Type B pancreatic cell (in vitro differentiated cells): ENCODE measurements around the gene HDLBP. TPM values are rescaled to one million over a fixed set of nuclear protein-coding genes. Genes with fewer than 3 reads are reported as not detected.

ENCODE experiments used
- DNase-seq: peaks from one replicate; pipeline ENCODE4 v3.0.0; 2021; ENCODE audit warnings: mixed read lengths; ENCODE audit not compliant: unreplicated experiment; ENCODE audit errors: extremely low spot score
- H3K27ac Mint-ChIP-seq: 2 replicates; pipeline ENCODE4 v1.8.0; 2021; ENCODE audit warnings: mild to moderate bottlenecking, mixed read lengths
- H3K27me3 Mint-ChIP-seq: 2 replicates; pipeline ENCODE4 v1.8.0; 2021; ENCODE audit warnings: mixed read lengths
- H3K36me3 Mint-ChIP-seq: 2 replicates; pipeline ENCODE4 v1.8.0; 2021; ENCODE audit warnings: mixed read lengths
- H3K4me1 Mint-ChIP-seq: one replicate; pipeline ENCODE4 v1.8.0; 2021; ENCODE audit warnings: mixed read lengths; ENCODE audit not compliant: unreplicated experiment
- H3K4me3 Mint-ChIP-seq: 2 replicates; pipeline ENCODE4 v1.8.0; 2021; ENCODE audit warnings: mild to moderate bottlenecking, mixed read lengths
- H3K9me3 Mint-ChIP-seq: 2 replicates; pipeline ENCODE4 v1.8.0; 2021; ENCODE audit warnings: mixed read lengths
- CTCF ChIP-seq: fragments of 200-600 bp; sonication (generic); conservative IDR thresholded peaks from 2 replicates; pipeline ENCODE4 v1.5.0; 2021; ENCODE audit warnings: antibody characterized with exemption, mild to moderate bottlenecking
- total RNA-seq: library from RNA; stranded (reverse); gene quantifications from 2 replicates; pipeline ENCODE4 v1.2.1, GENCODE V29; 2021; ENCODE audit warnings: low replicate concordance

The HDLBP gene
- total RNA-seq, 1 donor from 2014 or later = 466 TPM

- DNase-seq = peak; percentile 77
- H3K4me1 Mint-ChIP-seq = peaks cover 43% of the 10 kb centered on the region
- peak overlapping the region; percentile 81 for H3K27ac Mint-ChIP-seq
- peak overlapping the region; percentile 86 for H3K4me3 Mint-ChIP-seq
- no peaks in the 10 kb centered on the region for H3K27me3 Mint-ChIP-seq
- H3K9me3 Mint-ChIP-seq = peaks cover 7% of the 10 kb centered on the region
- TF ChIP-seq CTCF = no peak
- H3K36me3 Mint-ChIP-seq = peaks cover 34% of the 10 kb centered on the region
Measured at GRCh38 chr2:241272303-241273209, 42.9 kb downstream of the HDLBP start.

- Mint-ChIP-seq H3K9me3 (peaks cover 7% of the 10 kb centered on the region), H3K36me3 (peaks cover 32% of the 10 kb centered on the region), H3K27ac (peak overlapping the region; percentile 98), H3K27me3 (no peaks in the 10 kb centered on the region), H3K4me3 (peak overlapping the region; percentile 96), H3K4me1 (peaks cover 43% of the 10 kb centered on the region)
- TF ChIP-seq CTCF = no peak
- peak; percentile 77 for DNase-seq
Measured at GRCh38 chr2:241271706-241272302, 43.7 kb downstream of the HDLBP start.

GRCh38 chr2:241270531-241270930 lies 44.9 kb downstream of the HDLBP start:
- Mint-ChIP-seq H3K4me1 (peaks cover 43% of the 10 kb centered on the region), H3K27ac (peak overlapping the region; percentile 98), H3K27me3 (no peaks in the 10 kb centered on the region), H3K36me3 (peaks cover 38% of the 10 kb centered on the region), H3K9me3 (peaks cover 4% of the 10 kb centered on the region), H3K4me3 (peak overlapping the region; percentile 96)
- no peak for TF ChIP-seq CTCF
- DNase-seq = no peak

- peak overlapping the region; percentile 96 for H3K4me3 Mint-ChIP-seq
- H3K27ac Mint-ChIP-seq = peak overlapping the region; percentile 98
- DNase-seq = no peak
- H3K36me3 Mint-ChIP-seq = peaks cover 35% of the 10 kb centered on the region
- no peaks in the 10 kb centered on the region for H3K27me3 Mint-ChIP-seq
- H3K4me1 Mint-ChIP-seq = peaks cover 43% of the 10 kb centered on the region
- no peaks in the 10 kb centered on the region for H3K9me3 Mint-ChIP-seq
- no peak for TF ChIP-seq CTCF
Measured at GRCh38 chr2:241269707-241270520, 45.6 kb downstream of the HDLBP start.

- Mint-ChIP-seq H3K4me3 (peak overlapping the region; percentile 75), H3K9me3 (no peaks in the 10 kb centered on the region), H3K27me3 (no peaks in the 10 kb centered on the region), H3K36me3 (peaks cover 29% of the 10 kb centered on the region), H3K27ac (peak overlapping the region; percentile 75), H3K4me1 (peaks cover 40% of the 10 kb centered on the region)
- TF ChIP-seq CTCF = no peak
- no peak for DNase-seq
Measured at GRCh38 chr2:241268716-241269445, 46.6 kb downstream of the HDLBP start.
